Measurements from ENCODE around the gene DDX18.

Gene DDX18

GRCh38 chr2:117835990-117836760 lies 21.7 kb downstream of the DDX18 start:
- DNase-seq, result peak; percentile 27 to 55

DNA sequence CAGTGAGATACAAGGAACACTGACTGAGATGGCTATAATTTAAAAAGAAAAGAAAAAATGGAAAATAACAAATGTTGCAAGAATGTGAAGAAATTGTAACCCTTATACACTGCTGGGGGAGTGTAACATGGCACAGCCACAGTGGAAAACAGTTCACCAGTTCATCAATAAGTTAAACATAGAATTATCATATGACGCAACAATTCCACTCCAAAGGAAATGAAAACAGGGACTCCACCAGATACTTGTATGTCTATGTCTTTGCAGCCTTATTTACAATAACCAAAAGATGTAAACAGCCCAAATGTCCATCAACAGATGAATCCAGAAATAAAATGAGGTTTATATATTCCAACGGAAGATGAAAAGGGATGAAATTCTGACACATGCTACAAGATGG lies 30.8 kb downstream of the DDX18 start:
- DNase-seq, result no peak

DNA sequence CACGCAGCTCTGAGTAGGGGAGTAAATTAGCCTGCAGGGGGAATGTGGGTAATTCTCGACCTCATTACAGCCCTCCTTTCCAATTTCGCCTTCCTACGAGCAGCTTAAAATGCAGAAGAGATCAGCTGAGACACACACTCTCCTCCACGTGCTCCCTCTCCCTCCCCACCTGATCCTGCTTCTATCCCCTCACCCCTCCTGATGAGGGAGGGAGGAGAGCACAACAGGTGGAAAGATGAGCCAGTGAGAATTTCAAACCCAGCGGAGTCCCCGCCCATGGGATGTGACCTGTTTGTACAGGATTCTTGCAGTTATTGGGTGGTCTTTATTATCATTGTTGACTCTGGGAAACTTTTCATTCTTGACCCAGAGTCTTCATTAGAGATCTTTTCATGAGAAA lies 35.5 kb downstream of the DDX18 start:
- DNase-seq, result no peak

GRCh38 chr2:117850461-117850860 lies 36.0 kb downstream of the DDX18 start:
- no peak for DNase-seq

- no peak for DNase-seq
Measured at GRCh38 chr2:117851969-117852368, 37.5 kb downstream of the DDX18 start.

GRCh38 chr2:117853316-117853715 lies 38.8 kb downstream of the DDX18 start:
- no peak for DNase-seq

DNA sequence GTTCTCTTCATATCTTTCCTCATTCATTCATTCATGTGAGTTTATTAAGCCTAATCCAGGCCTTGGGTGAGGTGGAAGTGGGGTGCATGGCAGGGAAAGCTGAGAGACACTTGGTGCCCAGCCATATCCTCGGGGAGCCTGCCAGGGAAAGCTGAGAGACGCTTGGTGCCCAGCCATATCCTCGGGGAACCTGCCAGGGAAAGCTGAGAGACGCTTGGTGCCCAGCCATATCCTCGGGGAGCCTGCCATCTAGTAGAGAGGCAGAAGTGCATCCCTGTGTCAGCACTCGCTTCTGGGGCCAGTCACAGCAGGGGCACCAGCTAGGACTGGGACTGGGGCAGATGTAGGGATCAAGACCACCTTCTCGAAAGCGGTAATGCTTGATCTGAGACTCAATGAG lies 39.4 kb downstream of the DDX18 start:
- DNase-seq, result no peak

DNA sequence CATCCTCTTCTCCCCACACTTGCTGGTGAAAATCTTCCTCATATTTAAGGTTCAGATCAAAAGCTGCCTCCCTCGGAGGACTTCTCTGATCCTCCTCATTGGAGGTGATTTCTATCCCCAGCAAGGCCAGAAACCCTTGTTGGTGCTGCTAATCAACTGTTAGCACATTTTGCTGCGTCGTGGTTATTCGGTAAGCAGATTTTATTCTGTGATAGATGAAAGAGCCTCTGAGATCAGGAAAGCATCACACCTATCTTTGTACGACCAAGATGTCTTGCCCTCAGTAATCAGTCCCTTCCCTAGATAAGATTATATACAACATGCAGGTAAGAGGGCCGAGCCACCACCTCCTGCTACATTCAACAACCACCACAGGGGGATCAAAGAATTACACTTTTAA lies 40.1 kb downstream of the DDX18 start:
- DNase-seq, result no peak

DNA sequence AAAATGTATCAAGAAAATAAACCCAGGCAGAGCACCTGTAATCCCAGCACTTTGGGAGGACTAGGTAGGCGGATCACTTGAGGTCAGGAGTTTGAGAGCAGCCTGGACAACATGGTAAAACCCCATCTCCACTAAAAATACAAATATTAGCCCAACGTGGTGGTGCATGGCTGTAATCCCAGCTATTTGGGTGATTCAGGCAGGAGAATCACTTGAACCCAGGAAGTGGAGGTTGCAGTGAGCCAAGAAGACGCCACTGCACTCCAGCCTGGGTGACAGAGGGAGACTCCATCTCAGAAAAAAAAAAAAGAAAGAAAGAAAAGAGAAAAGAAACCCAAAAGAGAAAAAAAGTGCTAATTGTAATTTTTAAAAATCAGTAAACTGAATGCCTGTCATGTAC lies 41.4 kb downstream of the DDX18 start:
- no peak for DNase-seq

- no peak for DNase-seq
Measured at GRCh38 chr2:117856415-117857210, 42.1 kb downstream of the DDX18 start.

DNA sequence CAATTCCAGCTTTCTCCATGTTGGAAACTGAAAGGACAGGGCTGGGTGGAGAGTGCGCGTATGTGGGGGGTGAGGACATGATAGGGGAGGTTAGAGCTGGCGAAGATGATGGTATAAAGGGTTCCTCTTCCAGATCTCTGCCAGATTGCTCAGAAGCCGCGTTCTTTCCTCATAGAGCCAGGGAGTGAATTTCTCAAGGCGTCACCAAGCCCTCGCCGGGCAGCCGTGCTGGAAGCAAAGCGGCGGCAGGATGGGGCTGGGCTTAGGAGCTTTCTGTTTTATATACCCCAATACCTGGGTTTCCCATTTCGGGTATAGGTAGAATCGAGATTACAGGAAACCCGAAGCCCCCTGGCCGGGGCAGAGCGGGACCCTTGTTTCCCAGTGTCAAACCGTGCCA lies 43.8 kb downstream of the DDX18 start:
- no peak for DNase-seq

DNA sequence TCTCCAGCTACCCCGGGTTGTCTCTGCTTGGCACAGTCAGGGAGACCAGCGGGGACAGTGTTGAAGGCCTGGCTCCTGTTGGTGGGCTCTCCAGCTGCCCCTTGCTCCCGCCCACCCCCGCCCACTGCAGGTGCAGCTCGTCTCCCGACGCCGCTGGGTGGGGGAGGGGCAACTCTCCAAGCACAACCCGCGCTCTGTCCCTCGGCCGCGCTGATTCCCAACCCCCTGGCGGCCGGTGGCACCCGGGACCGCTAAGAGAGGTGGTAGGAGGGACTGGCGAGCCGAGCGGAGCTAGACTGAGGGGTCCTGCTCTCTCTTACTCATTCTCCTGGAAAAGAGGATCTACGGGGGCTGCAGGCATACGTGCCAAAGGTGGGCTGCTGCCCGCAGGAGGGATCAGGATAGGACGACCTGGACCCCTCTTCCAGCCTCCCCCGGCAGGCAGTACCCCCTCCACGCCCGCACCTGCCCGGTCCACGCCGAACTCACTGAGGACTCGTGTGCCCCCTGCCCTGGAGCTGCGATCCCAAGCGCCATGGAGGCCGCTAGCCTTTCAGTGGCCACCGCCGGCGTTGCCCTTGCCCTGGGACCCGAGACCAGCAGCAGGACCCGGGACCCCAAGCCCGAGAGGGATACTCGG lies 44.5 kb downstream of the DDX18 start:
- DNase-seq, result no peak

DNA sequence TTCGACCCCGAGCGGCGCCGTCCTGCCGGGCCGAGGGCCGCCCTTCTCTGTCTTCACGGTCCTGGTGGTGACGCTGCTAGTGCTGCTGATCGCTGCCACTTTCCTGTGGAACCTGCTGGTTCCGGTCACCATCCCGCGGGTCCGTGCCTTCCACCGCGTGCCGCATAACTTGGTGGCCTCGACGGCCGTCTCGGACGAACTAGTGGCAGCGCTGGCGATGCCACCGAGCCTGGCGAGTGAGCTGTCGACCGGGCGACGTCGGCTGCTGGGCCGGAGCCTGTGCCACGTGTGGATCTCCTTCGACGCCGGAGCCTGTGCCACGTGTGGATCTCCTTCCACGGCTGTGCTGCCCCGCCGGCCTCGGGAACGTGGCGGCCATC lies 45.0 kb downstream of the DDX18 start:
- DNase-seq, result no peak

- DNase-seq, result no peak
Measured at GRCh38 chr2:117859924-117860647, 45.6 kb downstream of the DDX18 start.

- DNase-seq, result no peak
Measured at GRCh38 chr2:117862459-117862858, 48.0 kb downstream of the DDX18 start.

GRCh38 chr2:117875786-117876185 lies 61.3 kb downstream of the DDX18 start:
- no peak for DNase-seq

DNA sequence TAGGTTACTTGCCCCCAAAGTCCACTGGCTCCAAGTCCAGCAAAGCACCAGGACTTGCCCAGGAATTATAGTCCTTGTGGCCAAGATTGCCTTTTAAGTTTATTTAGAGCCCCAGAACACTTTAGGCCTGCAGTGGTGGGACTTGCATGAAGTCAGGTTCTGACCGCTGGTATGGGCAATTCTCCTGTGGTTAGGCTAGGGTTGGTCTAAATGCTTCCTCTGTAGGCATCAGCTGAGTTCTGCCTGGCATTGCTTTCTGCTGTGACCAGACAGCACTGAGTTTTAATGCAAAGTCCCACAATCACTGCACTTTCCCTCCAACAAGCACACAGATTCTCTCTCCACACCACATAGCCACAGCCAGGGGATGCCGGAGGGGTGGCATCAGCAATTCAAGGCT lies 64.5 kb downstream of the DDX18 start:
- no peak for DNase-seq
